NCI-H345 treated with DMSO at 0.1 percent for 48 hours (cell line): ENCODE measurements around the gene DAGLB.
"Not testable (repeated sequence)": the region's sequence is repeated elsewhere in the genome, so short reads cannot be mapped to it uniquely, and the experiment has no call there.

Experiments used
- DNase-seq: peaks from one replicate; lab custom pipeline; 2025; ENCODE audit not compliant: unreplicated experiment; lab: John Stamatoyannopoulos, UW

The DAGLB gene

GRCh38 chr7:6400243-6401105 is 47.3 kb downstream of the DAGLB start:
- not testable (repeated sequence) for DNase-seq

- no peak for DNase-seq
Observed at GRCh38 chr7:6399351-6399750, 48.4 kb downstream of the DAGLB start.

GRCh38 chr7:6398943-6399342 is 48.8 kb downstream of the DAGLB start:
- no peak for DNase-seq

GRCh38 chr7:6397759-6398495 is 49.8 kb downstream of the DAGLB start:
- not testable (repeated sequence) for DNase-seq

GRCh38 chr7:6395898-6396595 is 51.7 kb downstream of the DAGLB start:
- no peak for DNase-seq

- no peak for DNase-seq
Observed at GRCh38 chr7:6394114-6394513, 53.6 kb downstream of the DAGLB start.

GRCh38 chr7:6393667-6394056 is 54.1 kb downstream of the DAGLB start:
- DNase-seq, result no peak

- DNase-seq, result no peak
Observed at GRCh38 chr7:6392712-6393666, 54.8 kb downstream of the DAGLB start.

GRCh38 chr7:6389728-6390127 is 58.0 kb downstream of the DAGLB start:
- DNase-seq, result no peak

- no peak for DNase-seq
Observed at GRCh38 chr7:6387734-6388294, 59.9 kb downstream of the DAGLB start.

- DNase-seq, result no peak
Observed at GRCh38 chr7:6386779-6387178, 61.0 kb downstream of the DAGLB start.

- no peak for DNase-seq
Observed at GRCh38 chr7:6385909-6386560, 61.7 kb downstream of the DAGLB start.

GRCh38 chr7:6385110-6385781 is 62.5 kb downstream of the DAGLB start:
- no peak for DNase-seq

GRCh38 chr7:6384327-6384726 is 63.4 kb downstream of the DAGLB start:
- no peak for DNase-seq

GRCh38 chr7:6382817-6383216 is 64.9 kb downstream of the DAGLB start:
- DNase-seq, result no peak

GRCh38 chr7:6381846-6382245 is 65.9 kb downstream of the DAGLB start:
- not testable (repeated sequence) for DNase-seq

- no peak for DNase-seq
Observed at GRCh38 chr7:6380310-6381095, 67.3 kb downstream of the DAGLB start.

GRCh38 chr7:6379886-6380285 is 67.9 kb downstream of the DAGLB start:
- no peak for DNase-seq
